Astrocyte of the cerebellum (primary cell): Measurements from ENCODE around the gene PDC.
A peak's percentile ranks its signal among the peaks of the same experiment; 100 is the strongest.

ENCODE experiments used
- DNase-seq: peaks from one replicate; pipeline ENCODE4 v3.0.0-alpha.2; 2011; ENCODE audit warnings: low read depth
- H3K4me3 ChIP-seq: 2 replicates; pipeline ENCODE4 v1.5.1; 2011; ENCODE audit warnings: mild to moderate bottlenecking, low read depth, low read length, moderate library complexity
- in situ Hi-C: cut with HindIII; loops from 2 replicates; pipeline ENCODE4 v1.10.0; 2017; ENCODE audit warnings: low sequenced_read_pairs
- TF ChIP-seq, protein P1 (sequence below): IDR thresholded peaks from 2 replicates; pipeline ENCODE4 v1.5.1; 2012; ENCODE audit warnings: low read length, low read depth, moderate library complexity, mild to moderate bottlenecking; ENCODE audit errors: missing control alignments

PDC gene

GRCh38 chr1:186461014-186461413 lies at the start of gene PDC:
PDC (minus strand) TSS chr1:186461114; CDS start chr1:186449459, 11,655 bp downstream.
- no peak within 1 kb of the TSS for H3K4me3 ChIP-seq
- TF ChIP-seq, protein P1, sequence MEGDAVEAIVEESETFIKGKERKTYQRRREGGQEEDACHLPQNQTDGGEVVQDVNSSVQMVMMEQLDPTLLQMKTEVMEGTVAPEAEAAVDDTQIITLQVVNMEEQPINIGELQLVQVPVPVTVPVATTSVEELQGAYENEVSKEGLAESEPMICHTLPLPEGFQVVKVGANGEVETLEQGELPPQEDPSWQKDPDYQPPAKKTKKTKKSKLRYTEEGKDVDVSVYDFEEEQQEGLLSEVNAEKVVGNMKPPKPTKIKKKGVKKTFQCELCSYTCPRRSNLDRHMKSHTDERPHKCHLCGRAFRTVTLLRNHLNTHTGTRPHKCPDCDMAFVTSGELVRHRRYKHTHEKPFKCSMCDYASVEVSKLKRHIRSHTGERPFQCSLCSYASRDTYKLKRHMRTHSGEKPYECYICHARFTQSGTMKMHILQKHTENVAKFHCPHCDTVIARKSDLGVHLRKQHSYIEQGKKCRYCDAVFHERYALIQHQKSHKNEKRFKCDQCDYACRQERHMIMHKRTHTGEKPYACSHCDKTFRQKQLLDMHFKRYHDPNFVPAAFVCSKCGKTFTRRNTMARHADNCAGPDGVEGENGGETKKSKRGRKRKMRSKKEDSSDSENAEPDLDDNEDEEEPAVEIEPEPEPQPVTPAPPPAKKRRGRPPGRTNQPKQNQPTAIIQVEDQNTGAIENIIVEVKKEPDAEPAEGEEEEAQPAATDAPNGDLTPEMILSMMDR, result no peak
- no peak for DNase-seq
- in situ Hi-C loops, result no loop called here

DNA sequence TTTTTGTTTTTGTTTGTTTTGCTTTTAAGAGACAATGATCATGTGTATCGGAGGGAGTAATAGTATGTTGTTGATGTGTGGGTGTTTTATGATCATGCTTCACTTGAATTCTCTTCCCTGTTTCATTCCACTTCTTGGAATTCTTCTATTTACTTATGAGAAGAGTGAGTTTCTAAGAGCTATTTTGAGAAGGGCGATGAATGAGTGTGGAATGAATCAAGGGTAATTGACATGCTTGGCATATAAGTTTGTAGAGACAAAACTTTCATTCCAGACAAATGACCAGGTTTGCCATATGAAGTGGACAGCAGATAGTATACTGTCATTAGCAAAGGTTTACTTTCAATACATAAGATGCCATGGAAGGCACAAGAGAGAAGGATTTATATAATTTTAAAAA lies 42.3 kb upstream of the PDC start:
- TF ChIP-seq, protein P1, result no peak
- DNase-seq, result no peak
- H3K4me3 ChIP-seq, result no peak overlapping the region
- in situ Hi-C loops, result no loop called here

DNA sequence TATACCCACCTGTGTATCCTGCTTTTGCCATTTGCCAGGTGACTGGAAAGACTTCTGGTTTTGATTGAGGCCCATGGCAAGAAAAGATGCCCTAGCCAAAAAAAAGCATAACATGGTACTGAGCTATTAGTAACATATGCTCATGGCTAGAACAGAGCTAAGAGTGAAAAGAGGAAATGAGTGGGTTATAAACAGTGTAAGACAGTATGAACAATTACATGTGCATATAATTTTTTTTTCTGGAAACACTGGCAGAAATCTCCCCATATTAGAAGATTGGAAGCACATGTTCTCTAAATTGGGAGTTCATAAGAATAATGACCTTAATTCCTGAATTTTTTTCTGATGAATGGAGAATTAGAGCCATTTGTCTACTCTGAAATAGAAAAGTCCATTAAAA lies 41.2 kb upstream of the PDC start:
- DNase-seq, result no peak
- TF ChIP-seq, protein P1, result no peak
- in situ Hi-C loops, result no loop called here
- no peak overlapping the region for H3K4me3 ChIP-seq

DNA sequence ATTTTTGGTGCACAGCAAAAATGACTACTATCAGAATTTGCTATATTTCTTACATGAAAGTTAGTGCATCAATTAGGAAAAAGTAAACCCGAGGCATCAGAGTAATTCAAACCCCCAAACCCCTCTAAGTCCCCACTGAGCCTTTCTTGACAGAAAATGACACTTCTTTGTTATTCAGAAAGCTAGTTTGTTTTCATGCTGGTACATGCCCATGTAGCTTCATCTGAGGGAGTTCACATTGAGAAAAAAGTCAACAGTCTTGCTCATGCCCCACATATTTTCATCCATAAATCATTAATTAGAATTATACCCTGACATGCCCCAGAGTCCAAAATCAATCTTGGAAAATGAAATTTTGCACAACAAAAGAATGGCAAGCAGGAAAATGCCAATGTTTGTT lies 39.9 kb upstream of the PDC start:
- TF ChIP-seq, protein P1, result no peak
- DNase-seq, result no peak
- in situ Hi-C loops, result no loop called here
- H3K4me3 ChIP-seq, result no peak overlapping the region

GRCh38 chr1:186499571-186499970 lies 38.7 kb upstream of the PDC start:
- no peak for DNase-seq
- in situ Hi-C loops, result loop anchor here (25.0 kb wide), 1 partner anchor 488 kb away; no protein-coding TSS in a partner anchor
- TF ChIP-seq, protein P1, result no peak
- H3K4me3 ChIP-seq, result no peak overlapping the region

DNA sequence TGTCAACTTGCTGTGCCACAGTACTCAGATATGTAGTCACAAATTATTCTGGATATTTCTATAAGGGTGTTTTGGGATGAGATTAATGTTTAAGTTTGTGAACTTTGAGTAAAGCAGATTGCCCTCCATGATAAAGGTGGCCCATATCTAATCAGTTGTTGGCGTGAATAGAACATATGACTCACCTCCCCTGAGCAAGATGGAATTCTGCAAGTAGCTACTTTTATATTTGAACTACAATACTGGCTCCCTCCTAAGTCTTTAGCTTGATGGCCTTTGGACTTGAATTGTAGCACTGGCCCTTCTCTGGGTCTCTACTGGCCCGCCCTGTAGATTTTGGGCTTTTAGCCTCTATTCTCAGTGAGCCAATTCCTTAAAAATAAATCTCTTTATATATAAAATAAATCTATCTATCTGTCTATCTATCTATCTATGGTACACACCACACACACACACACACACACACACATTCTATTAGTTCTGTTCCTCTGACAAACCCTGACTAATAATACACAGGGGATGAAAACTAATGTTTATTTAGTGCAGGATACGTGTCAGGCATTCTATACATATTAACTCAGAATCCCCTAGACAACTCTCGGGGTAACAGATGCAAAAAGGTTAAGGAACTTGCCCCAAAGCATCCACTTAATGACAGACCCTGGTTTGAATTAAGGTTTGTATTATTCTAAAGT lies 37.9 kb upstream of the PDC start:
- no peak overlapping the region for H3K4me3 ChIP-seq
- TF ChIP-seq, protein P1, result no peak
- peak; percentile 28 for DNase-seq
- in situ Hi-C loops, result loop anchor here (25.0 kb wide), 1 partner anchor 488 kb away; no protein-coding TSS in a partner anchor
